ENCODE measurements around the gene BRD4.

BRD4 gene

GRCh38 chr19:15378534-15379082 lies 46.3 kb upstream of the BRD4 start (continued):
- peak; percentile 61 for TF ChIP-seq PRDM10 (tag by site-specific recombination; IDR thresholded peaks at IDR 0.05)
- TF ChIP-seq ZBTB44 (tag by site-specific recombination; IDR thresholded peaks at IDR 0.05) = no peak
- TF ChIP-seq ZNF148 (tag by site-specific recombination; IDR thresholded peaks at IDR 0.05; ENCODE audit: borderline replicate concordance) = no peak
- TF ChIP-seq ZNF658 (tag by site-specific recombination; IDR thresholded peaks at IDR 0.05) = no peak
- TF ChIP-seq HIC1 (tag by site-specific recombination; IDR thresholded peaks at IDR 0.05) = no peak
- TF ChIP-seq ZBTB48 (tag by site-specific recombination; IDR thresholded peaks at IDR 0.05) = peak; percentile 41; the same call in 1 of the 2 replicates
- peak; percentile 87 for TF ChIP-seq ZBTB17 (tag by site-specific recombination; IDR thresholded peaks at IDR 0.05)
- no peak for TF ChIP-seq ZNF514 (tag by site-specific recombination; IDR thresholded peaks at IDR 0.05)
- no peak for TF ChIP-seq ZNF521 (tag by site-specific recombination; IDR thresholded peaks at IDR 0.05)
- TF ChIP-seq ZNF473 (tag by site-specific recombination; IDR thresholded peaks at IDR 0.05) = no peak
- TF ChIP-seq ZBTB6 (tag by site-specific recombination; IDR thresholded peaks at IDR 0.05) = no peak
- peak; percentile 60 for TF ChIP-seq ZNF335 (tag by site-specific recombination; conservative IDR thresholded peaks at IDR 0.05)
- no peak for TF ChIP-seq ZBTB49 (tag by site-specific recombination; IDR thresholded peaks at IDR 0.05; ENCODE audit: low read depth)
- TF ChIP-seq TCF7L2 (IDR thresholded peaks at IDR 0.05; ENCODE audit: borderline replicate concordance, low read depth, low read length) = no peak
- peak; percentile 11; the same call in 1 of the 2 replicates for TF ChIP-seq ZNF394 (tag by site-specific recombination; IDR thresholded peaks at IDR 0.05; ENCODE audit: borderline replicate concordance)

Measured in HEK293 (cell line).